HEK293T (cell line): ENCODE measurements around the gene GDF11.

Source experiments
- CTCF ChIA-PET: fragments of 350-600 bp; formaldehyde crosslinking; extraction: SDS; loops from one replicate; lab custom pipeline; 2021; ENCODE audit warnings: antibody characterized with exemption, inconsistent platforms; lab: Yijun Ruan, JAX
- POLR2A ChIA-PET: fragments of 350-600 bp; formaldehyde crosslinking; extraction: SDS; loops from one replicate; lab custom pipeline; 2020; ENCODE audit warnings: antibody characterized with exemption, inconsistent platforms; lab: Yijun Ruan, JAX
- DNase-seq: peaks from one replicate; pipeline ENCODE4 v3.0.0; 2012; ENCODE audit warnings: mixed read lengths; ENCODE audit errors: extremely low spot score
- ARNT ChIP-seq: fragments of 450-650 bp; IDR thresholded peaks from 2 replicates; pipeline ENCODE4 v1.6.1; 2017; ENCODE audit warnings: mild to moderate bottlenecking
- BHLHE40 ChIP-seq: fragments of 450-650 bp; IDR thresholded peaks from 2 replicates; pipeline ENCODE4 v1.6.1; 2016; ENCODE audit warnings: mild to moderate bottlenecking, moderate library complexity, borderline replicate concordance
- CTBP1 ChIP-seq: fragments of 450-650 bp; IDR thresholded peaks from 2 replicates; pipeline ENCODE4 v1.6.1; 2016; ENCODE audit warnings: borderline replicate concordance
- ELF4 ChIP-seq: fragments of 450-650 bp; IDR thresholded peaks from 2 replicates; pipeline ENCODE4 v1.6.1; 2017; ENCODE audit warnings: antibody characterized with exemption
- FOXA1 ChIP-seq: fragments of 450-650 bp; IDR thresholded peaks from 2 replicates; pipeline ENCODE4 v1.6.1; 2016; ENCODE audit warnings: mild to moderate bottlenecking
- FOXK2 ChIP-seq: fragments of 450-650 bp; IDR thresholded peaks from 2 replicates; pipeline ENCODE4 v1.6.1; 2016; ENCODE audit warnings: mild to moderate bottlenecking
- FOXM1 ChIP-seq: fragments of 450-650 bp; IDR thresholded peaks from 2 replicates; pipeline ENCODE4 v1.6.1; 2017; ENCODE audit warnings: mild to moderate bottlenecking, borderline replicate concordance
- HDGF ChIP-seq: fragments of 450-650 bp; IDR thresholded peaks from 2 replicates; pipeline ENCODE4 v1.6.1; 2017; ENCODE audit warnings: antibody characterized with exemption, borderline replicate concordance
- L3MBTL2 ChIP-seq: fragments of 450-650 bp; conservative IDR thresholded peaks from 2 replicates; pipeline ENCODE4 v1.6.1; 2016; ENCODE audit warnings: mild to moderate bottlenecking
- LEF1 ChIP-seq: fragments of 450-650 bp; IDR thresholded peaks from 2 replicates; pipeline ENCODE4 v1.6.1; 2017; ENCODE audit warnings: mild to moderate bottlenecking, borderline replicate concordance
- NFRKB ChIP-seq: fragments of 450-650 bp; IDR thresholded peaks from 2 replicates; pipeline ENCODE4 v1.6.1; 2016; ENCODE audit warnings: mild to moderate bottlenecking, moderate library complexity
- SP1 ChIP-seq: fragments of 450-650 bp; IDR thresholded peaks from 2 replicates; pipeline ENCODE4 v1.6.1; 2017
- SUZ12 ChIP-seq: fragments of 450-650 bp; IDR thresholded peaks from 2 replicates; pipeline ENCODE4 v1.6.1; 2016; ENCODE audit warnings: mild to moderate bottlenecking
- TARDBP ChIP-seq: fragments of 450-650 bp; IDR thresholded peaks from 2 replicates; pipeline ENCODE4 v1.6.1; 2016
- ZNF384 ChIP-seq: fragments of 450-650 bp; IDR thresholded peaks from 2 replicates; pipeline ENCODE4 v1.6.1; 2016
- TF ChIP-seq, protein P1 (sequence below): fragments of 450-650 bp; IDR thresholded peaks from 2 replicates; pipeline ENCODE4 v1.6.1; 2016

The GDF11 gene

DNA sequence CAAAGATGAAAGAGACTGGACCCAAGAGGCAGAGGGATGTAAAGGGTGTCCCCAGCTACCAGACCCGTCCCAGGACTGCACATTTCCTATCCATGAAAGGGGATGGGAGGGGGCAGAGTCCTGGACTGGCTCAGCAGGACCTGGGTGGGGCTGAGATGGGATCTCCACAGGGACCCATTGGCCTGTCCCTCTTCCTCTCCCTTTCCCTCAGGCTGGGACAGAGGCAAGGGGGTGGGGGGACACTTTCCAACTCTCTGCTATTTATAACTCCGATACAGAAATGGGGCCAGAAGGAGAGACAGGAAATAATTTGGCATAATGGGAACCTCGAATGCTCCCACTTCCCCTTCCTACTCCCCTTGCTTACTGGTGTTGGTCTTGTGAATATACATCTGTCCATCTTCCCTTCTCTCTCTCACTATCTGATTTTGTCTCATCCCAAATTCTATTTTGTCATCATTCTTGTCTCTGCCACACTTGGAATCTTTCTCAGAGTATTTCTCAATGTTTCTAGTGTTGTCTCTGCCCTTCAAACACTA lies 34.2 kb upstream of the GDF11 start:
- CTCF ChIA-PET = no interaction called here

DNA sequence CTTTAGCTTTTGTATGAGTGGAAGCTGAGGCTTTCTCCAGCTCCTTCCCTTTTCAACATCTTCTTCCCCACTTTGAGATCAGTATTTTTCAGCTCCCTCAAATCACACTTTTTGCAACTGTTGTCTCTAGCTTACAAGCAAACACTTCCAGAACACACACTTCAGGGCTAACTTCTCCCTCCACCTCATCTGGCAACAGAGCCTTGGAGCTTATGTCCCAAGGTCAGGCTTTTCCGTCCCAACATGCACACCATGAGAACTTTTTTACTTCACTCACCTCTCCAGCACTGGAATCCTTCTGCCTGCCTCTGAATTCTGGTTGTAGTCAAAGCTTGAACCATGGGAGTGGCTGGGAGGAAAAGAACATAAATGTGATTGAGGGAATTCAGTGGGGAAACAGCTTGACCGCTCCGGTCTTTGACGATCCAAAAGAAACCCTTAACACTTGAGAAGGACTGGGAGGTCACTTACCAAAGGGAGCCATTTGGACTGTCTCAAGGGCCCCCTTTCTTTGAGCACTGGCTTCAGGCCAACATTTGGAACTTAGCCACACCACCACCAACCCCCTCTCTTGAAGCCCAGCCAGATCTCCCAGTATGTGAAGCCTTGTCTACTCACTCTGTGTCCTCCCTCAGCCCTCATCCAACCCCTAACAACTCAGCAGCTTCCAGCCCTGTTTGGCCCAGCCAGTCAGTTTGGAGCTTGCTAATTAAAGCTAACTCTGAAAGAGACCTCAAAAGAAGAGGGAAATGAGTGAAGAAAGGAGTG lies 31.0 kb upstream of the GDF11 start:
- TF ChIP-seq CTBP1 (no peak), SUZ12 (no peak), FOXK2 (no peak), NFRKB (no peak), HDGF (no peak), FOXA1 (no peak), TARDBP (no peak), FOXM1 (no peak), LEF1 (no peak)
- POLR2A ChIA-PET = interaction anchor here (1.2 to 1.7 kb wide), 3 partner anchors 9 to 17 kb away, joined by 3 to 6 read pairs (median 4); partner anchors contain the start of gene CD63
- CTCF ChIA-PET = no interaction called here
- DNase-seq = no peak

More for the DNA sequence above, 34.2 kb upstream of the GDF11 start:
- no peak for DNase-seq
- POLR2A ChIA-PET = interaction anchor here (1.1 kb wide), 1 partner anchor 27 kb away, joined by 4 read pairs; a partner anchor contains a TSS
- TF ChIP-seq SP1 (no peak), TARDBP (no peak), BHLHE40 (no peak), NFRKB (no peak), FOXM1 (no peak)
- TF ChIP-seq, protein P1, sequence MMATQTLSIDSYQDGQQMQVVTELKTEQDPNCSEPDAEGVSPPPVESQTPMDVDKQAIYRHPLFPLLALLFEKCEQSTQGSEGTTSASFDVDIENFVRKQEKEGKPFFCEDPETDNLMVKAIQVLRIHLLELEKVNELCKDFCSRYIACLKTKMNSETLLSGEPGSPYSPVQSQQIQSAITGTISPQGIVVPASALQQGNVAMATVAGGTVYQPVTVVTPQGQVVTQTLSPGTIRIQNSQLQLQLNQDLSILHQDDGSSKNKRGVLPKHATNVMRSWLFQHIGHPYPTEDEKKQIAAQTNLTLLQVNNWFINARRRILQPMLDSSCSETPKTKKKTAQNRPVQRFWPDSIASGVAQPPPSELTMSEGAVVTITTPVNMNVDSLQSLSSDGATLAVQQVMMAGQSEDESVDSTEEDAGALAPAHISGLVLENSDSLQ = no peak

DNA sequence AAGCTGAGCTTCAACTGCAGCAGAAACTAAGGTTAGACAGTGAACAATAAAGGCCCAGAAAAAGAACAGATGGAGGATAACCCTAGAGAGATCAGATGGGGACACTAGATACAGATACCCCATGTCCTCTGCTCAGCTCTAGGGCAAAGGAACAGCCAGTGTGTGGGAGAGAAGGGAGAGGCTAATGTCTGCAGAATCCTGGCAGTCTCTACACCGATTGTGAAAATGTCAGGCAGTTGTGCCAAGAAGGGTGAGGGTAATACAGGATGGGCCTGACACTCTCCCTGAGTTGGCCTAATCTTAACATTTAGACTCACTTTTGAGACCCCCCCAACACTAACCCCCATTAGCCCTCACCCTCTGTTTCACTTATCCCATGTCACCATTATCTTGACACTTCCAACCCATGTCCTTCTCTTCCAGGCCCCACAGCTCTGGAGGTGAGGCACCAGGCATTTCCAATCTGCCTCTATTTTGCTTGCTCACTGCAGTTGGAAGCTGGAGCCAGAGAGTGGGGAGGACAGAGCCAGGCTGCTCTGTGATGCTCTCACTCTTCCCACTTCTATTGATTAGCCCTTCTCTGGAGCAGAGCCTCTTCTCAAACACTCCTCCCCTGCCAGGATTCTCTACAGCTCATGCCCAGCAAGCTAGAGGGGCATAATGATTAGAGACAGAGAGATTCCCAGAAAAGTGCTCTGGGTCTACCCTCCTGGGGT lies 30.1 kb upstream of the GDF11 start:
- ChIA-PET POLR2A (interaction anchor here (1.7 kb wide), 1 partner anchor 8 kb away, joined by 4 read pairs; no protein-coding TSS in a partner anchor), CTCF (interaction anchor here (0.5 kb wide), 1 partner anchor 54 kb away, joined by 3 read pairs; no protein-coding TSS in a partner anchor)
- TF ChIP-seq TARDBP (no peak), ARNT (no peak), ELF4 (no peak), SUZ12 (no peak), L3MBTL2 (no peak), SP1 (no peak), LEF1 (no peak)
- DNase-seq = no peak

DNA sequence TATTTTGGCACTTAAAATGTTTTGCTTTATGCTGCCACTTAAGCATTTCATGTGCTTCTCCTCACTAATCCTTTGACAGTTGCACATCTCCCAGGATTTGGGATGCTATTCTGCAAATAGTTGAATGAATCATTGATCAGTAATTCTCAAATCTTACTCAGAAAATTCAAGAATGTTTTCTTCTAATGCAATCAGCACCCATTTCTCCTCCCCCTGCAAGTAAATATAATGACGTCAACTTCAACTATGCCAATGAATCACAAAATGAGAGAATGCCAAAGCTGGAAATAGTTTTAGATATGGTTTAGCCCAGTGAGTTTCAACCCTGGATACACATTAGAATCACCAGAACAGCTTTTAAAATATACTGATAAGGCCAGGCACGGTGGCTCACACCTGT lies 29.2 kb upstream of the GDF11 start:
- TF ChIP-seq L3MBTL2 (no peak), TARDBP (no peak), ARNT (no peak), FOXM1 (no peak), SP1 (no peak), ZNF384 (no peak), LEF1 (no peak), BHLHE40 (no peak), NFRKB (no peak), HDGF (no peak), SUZ12 (no peak), CTBP1 (no peak), FOXK2 (no peak), ELF4 (no peak), FOXA1 (no peak)
- TF ChIP-seq, protein P1 = no peak
- POLR2A ChIA-PET = no interaction called here
- CTCF ChIA-PET = no interaction called here
- DNase-seq = no peak

DNA sequence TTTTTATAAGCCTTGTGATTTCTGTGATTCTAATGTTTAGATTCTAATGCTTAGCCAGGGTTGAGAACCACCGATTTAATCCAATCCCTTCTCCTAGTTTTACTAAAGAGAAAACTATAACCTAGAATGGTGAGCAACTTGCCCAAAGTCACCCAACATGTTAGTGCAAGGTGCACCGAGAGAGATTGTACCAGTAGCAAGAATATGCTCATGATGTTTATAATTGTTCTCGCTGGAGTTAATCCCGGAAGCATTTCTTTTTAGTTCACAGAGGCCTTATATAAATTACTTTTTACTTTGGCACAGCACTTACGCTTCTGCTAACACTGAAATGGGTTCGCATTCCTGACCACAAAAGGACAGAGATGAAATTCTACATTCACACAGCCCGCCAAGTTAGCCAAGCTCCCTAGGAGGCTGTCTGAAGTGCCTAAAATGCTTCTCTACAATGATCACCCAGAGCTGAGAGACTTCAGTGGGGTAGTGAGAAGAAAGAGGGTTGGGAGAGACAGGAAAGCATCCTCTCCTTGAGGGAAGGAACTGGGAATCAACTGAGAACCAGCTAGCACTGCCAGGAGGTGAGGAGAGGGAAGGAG lies 27.7 kb upstream of the GDF11 start:
- no peak for DNase-seq
- TF ChIP-seq SP1 = no peak
- no peak for TF ChIP-seq HDGF
- no peak for TF ChIP-seq CTBP1
- no peak for TF ChIP-seq LEF1
- no peak for TF ChIP-seq FOXA1
- no peak for TF ChIP-seq BHLHE40
- TF ChIP-seq TARDBP = no peak
- no peak for TF ChIP-seq NFRKB
- CTCF ChIA-PET = interaction anchor here (0.7 to 3.7 kb wide), 4 partner anchors 9 to 22 kb away, joined by 6 to 17 read pairs (median 8); no protein-coding TSS in a partner anchor
- POLR2A ChIA-PET = interaction anchor here (0.7 to 5.4 kb wide), 11 partner anchors 9 to 114 kb away, joined by 3 to 30 read pairs (median 3); partner anchors contain the start of genes CD63 and DNAJC14
